ENCODE data around the gene RSPO3.

DNA sequence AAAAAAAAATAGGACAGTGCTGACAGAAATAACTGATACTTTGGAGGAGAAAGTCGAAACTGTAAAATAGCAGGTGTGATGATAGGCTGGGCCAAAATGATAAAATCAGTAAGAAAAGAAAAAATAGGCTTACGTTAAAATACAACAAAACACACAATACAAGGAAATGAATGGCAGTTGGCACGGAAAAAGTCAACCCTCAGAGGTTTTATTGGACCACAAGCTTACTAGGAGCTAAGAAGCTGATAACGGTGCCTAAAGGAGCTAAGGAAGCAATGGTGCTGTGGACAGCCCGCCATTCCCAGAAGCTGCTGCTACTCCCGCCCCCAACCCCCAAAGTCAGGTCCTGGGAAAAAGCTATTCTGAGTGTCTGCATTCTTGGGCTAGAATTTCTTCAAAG, 92.3 kb downstream of the RSPO3 start:
- TF ChIP-seq, protein P1, sequence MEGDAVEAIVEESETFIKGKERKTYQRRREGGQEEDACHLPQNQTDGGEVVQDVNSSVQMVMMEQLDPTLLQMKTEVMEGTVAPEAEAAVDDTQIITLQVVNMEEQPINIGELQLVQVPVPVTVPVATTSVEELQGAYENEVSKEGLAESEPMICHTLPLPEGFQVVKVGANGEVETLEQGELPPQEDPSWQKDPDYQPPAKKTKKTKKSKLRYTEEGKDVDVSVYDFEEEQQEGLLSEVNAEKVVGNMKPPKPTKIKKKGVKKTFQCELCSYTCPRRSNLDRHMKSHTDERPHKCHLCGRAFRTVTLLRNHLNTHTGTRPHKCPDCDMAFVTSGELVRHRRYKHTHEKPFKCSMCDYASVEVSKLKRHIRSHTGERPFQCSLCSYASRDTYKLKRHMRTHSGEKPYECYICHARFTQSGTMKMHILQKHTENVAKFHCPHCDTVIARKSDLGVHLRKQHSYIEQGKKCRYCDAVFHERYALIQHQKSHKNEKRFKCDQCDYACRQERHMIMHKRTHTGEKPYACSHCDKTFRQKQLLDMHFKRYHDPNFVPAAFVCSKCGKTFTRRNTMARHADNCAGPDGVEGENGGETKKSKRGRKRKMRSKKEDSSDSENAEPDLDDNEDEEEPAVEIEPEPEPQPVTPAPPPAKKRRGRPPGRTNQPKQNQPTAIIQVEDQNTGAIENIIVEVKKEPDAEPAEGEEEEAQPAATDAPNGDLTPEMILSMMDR (IDR thresholded peaks at IDR 0.05 in 2 of 3, conservative IDR thresholded peaks at IDR 0.05 in 1 of 3; ENCODE audit: borderline replicate concordance in 1 of 3, insufficient read depth in 1 of 3, low read depth in 2 of 3, low read length in 2 of 3) = no peak
- TF ChIP-seq, protein P2, sequence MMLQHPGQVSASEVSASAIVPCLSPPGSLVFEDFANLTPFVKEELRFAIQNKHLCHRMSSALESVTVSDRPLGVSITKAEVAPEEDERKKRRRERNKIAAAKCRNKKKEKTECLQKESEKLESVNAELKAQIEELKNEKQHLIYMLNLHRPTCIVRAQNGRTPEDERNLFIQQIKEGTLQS (IDR thresholded peaks at IDR 0.05) = no peak
- TF ChIP-seq POLR2A (IDR thresholded peaks at IDR 0.05; ENCODE audit: borderline replicate concordance, extremely low read depth, insufficient read depth, insufficient read length) (no peak), ZNF274 (IDR thresholded peaks at IDR 0.05; ENCODE audit: low read depth, low read length) (no peak), CEBPB (IDR thresholded peaks at IDR 0.05; ENCODE audit: low read depth) (no peak)
- TF ChIP-seq, protein P3, sequence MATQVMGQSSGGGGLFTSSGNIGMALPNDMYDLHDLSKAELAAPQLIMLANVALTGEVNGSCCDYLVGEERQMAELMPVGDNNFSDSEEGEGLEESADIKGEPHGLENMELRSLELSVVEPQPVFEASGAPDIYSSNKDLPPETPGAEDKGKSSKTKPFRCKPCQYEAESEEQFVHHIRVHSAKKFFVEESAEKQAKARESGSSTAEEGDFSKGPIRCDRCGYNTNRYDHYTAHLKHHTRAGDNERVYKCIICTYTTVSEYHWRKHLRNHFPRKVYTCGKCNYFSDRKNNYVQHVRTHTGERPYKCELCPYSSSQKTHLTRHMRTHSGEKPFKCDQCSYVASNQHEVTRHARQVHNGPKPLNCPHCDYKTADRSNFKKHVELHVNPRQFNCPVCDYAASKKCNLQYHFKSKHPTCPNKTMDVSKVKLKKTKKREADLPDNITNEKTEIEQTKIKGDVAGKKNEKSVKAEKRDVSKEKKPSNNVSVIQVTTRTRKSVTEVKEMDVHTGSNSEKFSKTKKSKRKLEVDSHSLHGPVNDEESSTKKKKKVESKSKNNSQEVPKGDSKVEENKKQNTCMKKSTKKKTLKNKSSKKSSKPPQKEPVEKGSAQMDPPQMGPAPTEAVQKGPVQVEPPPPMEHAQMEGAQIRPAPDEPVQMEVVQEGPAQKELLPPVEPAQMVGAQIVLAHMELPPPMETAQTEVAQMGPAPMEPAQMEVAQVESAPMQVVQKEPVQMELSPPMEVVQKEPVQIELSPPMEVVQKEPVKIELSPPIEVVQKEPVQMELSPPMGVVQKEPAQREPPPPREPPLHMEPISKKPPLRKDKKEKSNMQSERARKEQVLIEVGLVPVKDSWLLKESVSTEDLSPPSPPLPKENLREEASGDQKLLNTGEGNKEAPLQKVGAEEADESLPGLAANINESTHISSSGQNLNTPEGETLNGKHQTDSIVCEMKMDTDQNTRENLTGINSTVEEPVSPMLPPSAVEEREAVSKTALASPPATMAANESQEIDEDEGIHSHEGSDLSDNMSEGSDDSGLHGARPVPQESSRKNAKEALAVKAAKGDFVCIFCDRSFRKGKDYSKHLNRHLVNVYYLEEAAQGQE (IDR thresholded peaks at IDR 0.05; ENCODE audit: low read depth) = no peak
